Right renal pelvis (tissue), 4 donors: ENCODE results near the gene IGFBPL1. TPM values are rescaled to one million over a fixed set of nuclear protein-coding genes. Genes with fewer than 3 reads are reported as not detected.
A peak's percentile ranks its signal among the peaks of the same experiment; 100 is the strongest.
"Not testable (repeated sequence)": the region's sequence is repeated elsewhere in the genome, so short reads cannot be mapped to it uniquely, and the experiment has no call there.

Experiments
- DNase-seq, 4 donors: peaks; one replicate each; pipeline ENCODE4 v3.0.0-alpha.2; 2013; ENCODE audit warnings: low read depth in 4 of 4, low spot score in 3 of 4, missing footprints in 1 of 4
- polyA plus RNA-seq, 4 donors: library from polyadenylated mRNA; unstranded; fragments of 120-200 nt; gene quantifications; one replicate each; pipeline ENCODE4 v1.2.1, GENCODE V29; 2013; ENCODE audit not compliant: insufficient read length in 4 of 4

The IGFBPL1 gene
- polyA plus RNA-seq = 1 to 10 TPM in 3 of 4 donors, under 1 TPM in 1; 0.80 to 1.6 (median 1.5) TPM

- DNase-seq = peak in 2 of 4 donors; percentile 12 to 19
These were observed at the start of gene IGFBPL1 for GRCh38 chr9:38423973-38424843. IGFBPL1 (minus strand) TSS chr9:38424454; CDS start chr9:38424424, 30 bp downstream.

- not testable (repeated sequence) for DNase-seq
These were observed 48.5 kb upstream of the IGFBPL1 start for GRCh38 chr9:38472583-38473249.

GRCh38 chr9:38467404-38467803 is 43.1 kb upstream of the IGFBPL1 start:
- DNase-seq = no peak

GRCh38 chr9:38453835-38454234 is 29.6 kb upstream of the IGFBPL1 start:
- no peak for DNase-seq

- no peak for DNase-seq
These were observed 26.9 kb upstream of the IGFBPL1 start for GRCh38 chr9:38451162-38451561.

- DNase-seq = no peak
These were observed 23.4 kb upstream of the IGFBPL1 start for GRCh38 chr9:38447703-38448102.

GRCh38 chr9:38445154-38446043 is 21.1 kb upstream of the IGFBPL1 start:
- no peak for DNase-seq

- no peak for DNase-seq
These were observed 19.3 kb upstream of the IGFBPL1 start for GRCh38 chr9:38443597-38443996.

GRCh38 chr9:38443181-38443580 is 18.9 kb upstream of the IGFBPL1 start:
- DNase-seq = no peak

GRCh38 chr9:38442473-38443096 is 18.3 kb upstream of the IGFBPL1 start:
- DNase-seq = no peak

GRCh38 chr9:38441347-38442085 is 17.3 kb upstream of the IGFBPL1 start:
- no peak for DNase-seq

GRCh38 chr9:38440516-38440915 is 16.3 kb upstream of the IGFBPL1 start:
- no peak for DNase-seq

- no peak for DNase-seq
These were observed 15.7 kb upstream of the IGFBPL1 start for GRCh38 chr9:38439916-38440301.

GRCh38 chr9:38439291-38439915 is 15.1 kb upstream of the IGFBPL1 start:
- no peak for DNase-seq

GRCh38 chr9:38437193-38437823 is 13.1 kb upstream of the IGFBPL1 start:
- no peak for DNase-seq

- DNase-seq = no peak
These were observed 12.5 kb upstream of the IGFBPL1 start for GRCh38 chr9:38436708-38437107.

- no peak for DNase-seq
These were observed 11.3 kb upstream of the IGFBPL1 start for GRCh38 chr9:38435521-38435920.

- DNase-seq = no peak
These were observed 10.6 kb upstream of the IGFBPL1 start for GRCh38 chr9:38434853-38435252.

GRCh38 chr9:38434365-38434764 is 10.1 kb upstream of the IGFBPL1 start:
- no peak for DNase-seq
